Lower leg skin (tissue), 3 donors: ENCODE data around the gene PFKFB4.

Source experiments
- CTCF ChIP-seq, 3 donors: fragments of 450-650 bp; IDR thresholded peaks; one replicate each; pipeline ENCODE4 v1.5.1; 2016; ENCODE audit warnings: antibody characterized with exemption in 3 of 3, mild to moderate bottlenecking in 3 of 3, moderate library complexity in 2 of 3
- POLR2A ChIP-seq, 2 donors: fragments of 450-650 bp; IDR thresholded peaks; one replicate each; pipeline ENCODE4 v1.6.1; 2016 to 2017; ENCODE audit warnings: antibody characterized with exemption in 2 of 2, mild to moderate bottlenecking in 1 of 2, moderate library complexity in 1 of 2

GRCh38 chr3:48572517-48572916, 15.9 kb upstream of the PFKFB4 start:
- TF ChIP-seq CTCF (IDR thresholded peaks at IDR 0.05): no peak
- TF ChIP-seq POLR2A (IDR thresholded peaks at IDR 0.05): no peak
